Upper lobe of left lung (tissue), 6 donors: Measurements from ENCODE around the gene EGFR. TPM values are rescaled to one million over a fixed set of nuclear protein-coding genes. Genes with fewer than 3 reads are reported as not detected.
A peak's percentile ranks its signal among the peaks of the same experiment; 100 is the strongest.

Source experiments
- ATAC-seq, 2 donors: fragments of 200-7000 bp; cut with Tn5 transposase; one replicate each; pipeline ENCODE4 v1.9.1; 2022; ENCODE audit warnings: mild to moderate bottlenecking in 2 of 2, moderate library complexity in 2 of 2; ENCODE audit not compliant: low FRiP score in 2 of 2
- DNase-seq, 2 donors: peaks; one replicate each; pipeline ENCODE4 v3.0.0-alpha.2; 2019 to 2020
- H3K27ac ChIP-seq, 4 donors: fragments of 200-600 bp; sonication (generic); one replicate each; pipeline ENCODE4 v1.5.1; 2016 to 2019
- H3K27me3 ChIP-seq, 4 donors: fragments of 200-600 bp; sonication (generic); one replicate each; pipeline ENCODE4 v1.5.1; 2017 to 2019
- H3K36me3 ChIP-seq, 4 donors: fragments of 200-600 bp; sonication (generic); one replicate each; pipeline ENCODE4 v1.5.1; 2016 to 2019
- H3K4me1 ChIP-seq, 4 donors: fragments of 200-600 bp; sonication (generic); one replicate each; pipeline ENCODE4 v1.5.1; 2018 to 2019
- H3K4me3 ChIP-seq, 4 donors: fragments of 200-600 bp; sonication (generic); one replicate each; pipeline ENCODE4 v1.5.1; 2017 to 2019; ENCODE audit warnings: mild to moderate bottlenecking in 2 of 4, moderate library complexity in 1 of 4
- H3K9me3 ChIP-seq, 4 donors: fragments of 200-600 bp; sonication (generic); one replicate each; pipeline ENCODE4 v1.5.1; 2018 to 2019
- EP300 ChIP-seq, 4 donors: sonication (generic); formaldehyde crosslinking; IDR thresholded peaks; one replicate each; pipeline ENCODE4 v1.5.1; 2017; ENCODE audit warnings: antibody characterized with exemption in 4 of 4, control low read depth in 2 of 4
- POLR2A ChIP-seq, 4 donors: fragments of 450-650 bp; IDR thresholded peaks; one replicate each; pipeline ENCODE4 v1.5.1; 2016 to 2017; ENCODE audit warnings: antibody characterized with exemption in 4 of 4, mild to moderate bottlenecking in 2 of 4
- POLR2AphosphoS5 ChIP-seq, 2 donors: sonication (generic); formaldehyde crosslinking; IDR thresholded peaks; one replicate each; pipeline ENCODE4 v1.5.1; 2017; ENCODE audit warnings: antibody characterized with exemption in 2 of 2
- WGBS, 2 donors: methylation state at CpG; one replicate each; pipeline ENCODE4 v1.1.5; 2017 to 2018; 5-methylcytosine and 5-hydroxymethylcytosine counted together
- total RNA-seq, 6 donors: library from RNA; depleted of rRNA in 4 of 6; stranded (reverse); fragments of >200 nt in 4 of 6; gene quantifications; one replicate each; pipeline versions ENCODE4 v1.1.0 to v1.2.1, GENCODE V29; 2016 to 2021
- TF ChIP-seq, protein P1 (sequence below), 6 experiments: fragments of 450-650 bp in 4 of 6; fragments of 200-600 bp in 2 of 6; sonication (generic) in 2 of 6; IDR thresholded peaks; one replicate each; pipeline ENCODE4 v1.5.1; 2016 to 2019; ENCODE audit warnings: antibody characterized with exemption in 6 of 6
- donor health status: DM: no; HTN: no; CAD: no; lungs with moderate emphysema.
- donor health status: DM: no; HTN: yes; CAD: no; lungs with severe emphysema.

EGFR gene
- total RNA-seq, 6 donors from 2014 or later: 58.7 to 110 (median 93.2) TPM

DNA sequence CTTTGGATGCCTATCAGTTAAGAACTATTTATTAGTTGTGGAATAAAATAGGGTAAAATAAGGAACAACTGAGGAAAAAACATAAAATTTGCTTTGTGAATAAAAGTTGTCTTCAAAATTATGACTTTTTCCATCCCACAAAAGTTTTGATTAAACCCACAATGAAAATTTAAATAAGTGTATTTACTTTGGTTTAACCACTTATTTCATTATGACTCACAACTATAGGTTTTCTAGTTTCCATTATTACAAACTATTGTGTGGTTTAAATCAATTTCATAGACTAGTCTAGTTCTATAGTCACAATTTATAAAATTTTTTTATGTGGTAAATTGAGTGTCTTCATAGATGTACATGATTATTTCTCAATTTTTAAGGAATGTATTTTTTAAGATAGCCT lies 116.6 kb downstream of the EGFR start:
- ATAC-seq (no peak), DNase-seq (no peak)
- Histone ChIP-seq H3K27me3 (no peaks in the 10 kb centered on the region), H3K4me1 (peaks cover 38 to 49% (median 43%) of the 10 kb centered on the region in 4 donors), H3K27ac (peak overlapping the region in 1 of 4 donors; percentile 89), H3K36me3 (no peaks in the 10 kb centered on the region), H3K9me3 (no peaks in the 10 kb centered on the region), H3K4me3 (no peak overlapping the region)
- no peak for TF ChIP-seq EP300 (IDR thresholded peaks at IDR 0.05)
- TF ChIP-seq, protein P1, sequence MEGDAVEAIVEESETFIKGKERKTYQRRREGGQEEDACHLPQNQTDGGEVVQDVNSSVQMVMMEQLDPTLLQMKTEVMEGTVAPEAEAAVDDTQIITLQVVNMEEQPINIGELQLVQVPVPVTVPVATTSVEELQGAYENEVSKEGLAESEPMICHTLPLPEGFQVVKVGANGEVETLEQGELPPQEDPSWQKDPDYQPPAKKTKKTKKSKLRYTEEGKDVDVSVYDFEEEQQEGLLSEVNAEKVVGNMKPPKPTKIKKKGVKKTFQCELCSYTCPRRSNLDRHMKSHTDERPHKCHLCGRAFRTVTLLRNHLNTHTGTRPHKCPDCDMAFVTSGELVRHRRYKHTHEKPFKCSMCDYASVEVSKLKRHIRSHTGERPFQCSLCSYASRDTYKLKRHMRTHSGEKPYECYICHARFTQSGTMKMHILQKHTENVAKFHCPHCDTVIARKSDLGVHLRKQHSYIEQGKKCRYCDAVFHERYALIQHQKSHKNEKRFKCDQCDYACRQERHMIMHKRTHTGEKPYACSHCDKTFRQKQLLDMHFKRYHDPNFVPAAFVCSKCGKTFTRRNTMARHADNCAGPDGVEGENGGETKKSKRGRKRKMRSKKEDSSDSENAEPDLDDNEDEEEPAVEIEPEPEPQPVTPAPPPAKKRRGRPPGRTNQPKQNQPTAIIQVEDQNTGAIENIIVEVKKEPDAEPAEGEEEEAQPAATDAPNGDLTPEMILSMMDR (IDR thresholded peaks at IDR 0.05): no peak
- TF ChIP-seq POLR2AphosphoS5 (IDR thresholded peaks at IDR 0.05): no peak
- TF ChIP-seq POLR2A (IDR thresholded peaks at IDR 0.05): no peak

DNA sequence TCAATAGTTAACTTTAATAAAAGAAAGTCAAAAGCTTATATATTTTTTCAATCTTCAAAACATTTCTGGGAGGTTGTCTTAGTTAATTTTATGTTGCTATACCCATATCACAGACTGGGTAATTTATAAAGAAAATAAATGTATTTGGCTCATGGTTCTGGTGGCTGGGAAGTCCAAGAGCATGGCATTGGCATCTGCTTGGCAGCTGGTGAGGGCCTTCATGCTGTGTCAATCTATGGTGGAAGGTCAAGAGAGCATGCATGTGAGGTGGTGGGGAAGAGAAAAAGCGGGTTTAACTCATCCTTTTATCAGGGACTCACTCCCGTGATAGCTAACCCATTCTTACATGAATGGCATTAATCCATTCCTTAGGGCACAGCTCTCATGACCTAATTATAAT lies 119.8 kb downstream of the EGFR start:
- no peak for DNase-seq
- Histone ChIP-seq H3K36me3 (peaks cover 0 to 14% (median 8%) of the 10 kb centered on the region in 4 donors), H3K4me1 (peaks cover 13 to 22% (median 20%) of the 10 kb centered on the region in 4 donors), H3K9me3 (no peaks in the 10 kb centered on the region), H3K27ac (no peak overlapping the region), H3K27me3 (no peaks in the 10 kb centered on the region), H3K4me3 (no peak overlapping the region)
- WGBS, 2 donors: 95 to 97% methylated on average over 2 of the region's 2 CpGs
- no peak for TF ChIP-seq EP300 (IDR thresholded peaks at IDR 0.05)
- ATAC-seq: no peak

DNA sequence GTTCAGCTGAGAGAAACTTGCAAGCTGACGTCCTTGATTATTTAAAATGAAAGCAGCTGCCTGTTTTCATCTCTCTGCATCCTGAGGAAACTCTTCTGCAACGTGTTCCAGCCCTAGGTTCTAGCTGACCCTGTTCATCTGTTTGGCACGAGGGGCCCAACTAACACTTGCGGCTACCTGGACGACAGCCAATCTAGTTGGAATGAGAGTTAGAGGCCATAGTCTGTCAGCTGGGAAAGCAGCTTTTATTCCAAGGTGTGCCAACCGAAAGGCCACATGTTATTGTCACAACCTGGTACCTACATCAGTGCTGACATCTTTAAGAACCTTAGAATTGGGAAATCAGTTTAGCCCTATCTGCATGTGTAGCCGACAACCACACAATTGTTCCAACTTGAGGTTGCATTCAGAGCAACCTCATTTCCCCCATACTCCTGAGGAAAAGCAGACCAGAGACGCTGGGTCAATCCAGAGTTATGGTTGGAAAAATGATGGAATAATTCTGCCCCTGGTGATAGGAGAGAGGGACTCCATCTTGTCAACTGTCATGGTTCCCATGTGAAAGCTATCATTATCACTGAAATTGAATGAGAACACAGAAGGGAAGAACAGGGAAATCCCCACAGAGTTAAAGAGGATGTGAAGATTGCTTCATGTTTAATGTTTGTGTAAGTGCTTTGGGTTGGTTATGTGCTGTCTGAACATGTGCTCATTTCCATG lies 121.6 kb downstream of the EGFR start:
- DNase-seq (no peak), ATAC-seq (peak; percentile 34 to 54)
- Histone ChIP-seq H3K27me3 (no peaks in the 10 kb centered on the region), H3K4me3 (no peak overlapping the region), H3K27ac (peak overlapping the region in 3 of 4 donors; percentile 12 to 38 (median 16)), H3K9me3 (no peaks in the 10 kb centered on the region), H3K4me1 (peaks cover 0 to 13% (median 10%) of the 10 kb centered on the region in 4 donors), H3K36me3 (peaks cover 0 to 30% (median 12%) of the 10 kb centered on the region in 4 donors)
- WGBS, 2 donors: 35 to 47% methylated on average over 8 of the region's 8 CpGs
- TF ChIP-seq, protein P1 (IDR thresholded peaks at IDR 0.05): no peak
- TF ChIP-seq EP300 (IDR thresholded peaks at IDR 0.05) (peak in 1 of 4 donors; percentile 24), POLR2A (IDR thresholded peaks at IDR 0.05) (no peak), POLR2AphosphoS5 (IDR thresholded peaks at IDR 0.05) (peak; percentile 38 to 43)

DNA sequence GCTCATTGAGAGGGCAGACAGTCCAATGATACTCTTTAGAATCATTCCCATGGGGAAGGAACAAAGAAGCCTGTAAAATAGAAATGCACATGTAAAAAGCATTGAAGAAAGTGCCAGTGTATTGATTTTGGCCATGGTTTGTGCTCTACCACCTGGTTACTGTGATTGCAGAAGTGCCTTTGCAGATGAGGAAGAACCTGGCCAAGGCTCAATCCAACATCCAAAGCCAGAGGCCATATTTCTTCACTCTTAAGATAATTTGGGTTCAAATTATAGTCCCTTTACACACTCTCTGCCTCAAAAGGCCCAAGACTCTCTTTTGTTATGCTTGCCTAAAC lies 122.1 kb downstream of the EGFR start:
- TF ChIP-seq EP300 (IDR thresholded peaks at IDR 0.05): no peak
- no peak for TF ChIP-seq POLR2AphosphoS5 (IDR thresholded peaks at IDR 0.05)
- TF ChIP-seq, protein P1 (IDR thresholded peaks at IDR 0.05): no peak
- no peak for TF ChIP-seq POLR2A (IDR thresholded peaks at IDR 0.05)
- Histone ChIP-seq H3K9me3 (no peaks in the 10 kb centered on the region), H3K27ac (no peak overlapping the region), H3K4me3 (no peak overlapping the region), H3K4me1 (peaks cover 0 to 13% (median 10%) of the 10 kb centered on the region in 4 donors), H3K27me3 (no peaks in the 10 kb centered on the region), H3K36me3 (peaks cover 0 to 35% (median 13%) of the 10 kb centered on the region in 4 donors)
- DNase-seq: no peak
- ATAC-seq: no peak

DNA sequence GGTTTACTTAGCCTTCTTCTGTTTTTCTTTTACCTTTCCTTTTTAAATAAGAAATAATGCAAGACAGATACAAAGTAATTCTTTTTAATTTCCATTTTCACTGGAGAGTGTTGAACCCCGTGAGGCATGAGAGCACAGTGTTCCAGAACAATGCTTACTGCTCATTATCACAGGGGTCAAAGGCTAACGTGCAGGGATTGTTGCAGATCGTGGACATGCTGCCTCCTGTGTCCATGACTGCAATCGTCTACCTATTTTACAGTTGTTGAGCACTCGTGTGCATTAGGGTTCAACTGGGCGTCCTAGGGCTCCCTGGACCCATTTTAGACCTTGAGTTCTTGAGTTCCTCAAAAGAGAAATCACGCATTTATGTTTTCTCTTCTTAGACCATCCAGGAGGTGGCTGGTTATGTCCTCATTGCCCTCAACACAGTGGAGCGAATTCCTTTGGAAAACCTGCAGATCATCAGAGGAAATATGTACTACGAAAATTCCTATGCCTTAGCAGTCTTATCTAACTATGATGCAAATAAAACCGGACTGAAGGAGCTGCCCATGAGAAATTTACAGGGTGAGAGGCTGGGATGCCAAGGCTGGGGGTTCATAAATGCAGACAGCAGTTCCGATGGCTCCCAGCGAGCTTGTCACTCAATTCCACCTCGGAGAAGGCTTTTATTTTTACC lies 124.2 kb downstream of the EGFR start:
- no peak for DNase-seq
- peaks cover 9 to 54% (median 19%) of the 10 kb centered on the region in 4 donors for H3K36me3 ChIP-seq
- no peak for ATAC-seq
- no peaks in the 10 kb centered on the region for H3K27me3 ChIP-seq
- 85 to 91% methylated on average over 13 of the region's 13 CpGs for WGBS, 2 donors
- H3K9me3 ChIP-seq: no peaks in the 10 kb centered on the region
- H3K4me3 ChIP-seq: no peak overlapping the region
- H3K4me1 ChIP-seq: peaks cover 0 to 13% (median 10%) of the 10 kb centered on the region in 4 donors
- TF ChIP-seq POLR2A (IDR thresholded peaks at IDR 0.05) (no peak), EP300 (IDR thresholded peaks at IDR 0.05) (no peak), POLR2AphosphoS5 (IDR thresholded peaks at IDR 0.05) (no peak)
- TF ChIP-seq, protein P1 (IDR thresholded peaks at IDR 0.05): no peak
- H3K27ac ChIP-seq: no peak overlapping the region
